HG03520 (cell line): ENCODE data around the gene ATG4C.
"Not testable (repeated sequence)": the region's sequence is repeated elsewhere in the genome, so short reads cannot be mapped to it uniquely, and the experiment has no call there.

Experiments used
- ATAC-seq: cut with Tn5 transposase; IDR thresholded peaks from one replicate; pipeline ENCODE4 v1.9.1; 2021; ENCODE audit warnings: mild to moderate bottlenecking, moderate library complexity; ENCODE audit not compliant: unreplicated experiment

The ATG4C gene

GRCh38 chr1:62783736-62784508 is at the start of gene ATG4C:
ATG4C (plus strand) TSS chr1:62784132; CDS start chr1:62803787, 19,655 bp downstream.
- peak; percentile 97 for ATAC-seq

GRCh38 chr1:62735491-62736171 is 48.3 kb upstream of the ATG4C start:
- no peak for ATAC-seq

- not testable (repeated sequence) for ATAC-seq
Observed at GRCh38 chr1:62740701-62741100, 43.2 kb upstream of the ATG4C start.

GRCh38 chr1:62744611-62745577 is 39.0 kb upstream of the ATG4C start:
- ATAC-seq = no peak

- peak; percentile 46 for ATAC-seq
Observed at GRCh38 chr1:62746086-62746808, 37.7 kb upstream of the ATG4C start.

- ATAC-seq = no peak
Observed at GRCh38 chr1:62746809-62747138, 37.2 kb upstream of the ATG4C start.

GRCh38 chr1:62753031-62753965 is 30.6 kb upstream of the ATG4C start:
- no peak for ATAC-seq

GRCh38 chr1:62754938-62755337 is 29.0 kb upstream of the ATG4C start:
- not testable (repeated sequence) for ATAC-seq

- not testable (repeated sequence) for ATAC-seq
Observed at GRCh38 chr1:62756255-62756884, 27.6 kb upstream of the ATG4C start.

- not testable (repeated sequence) for ATAC-seq
Observed at GRCh38 chr1:62759232-62759875, 24.6 kb upstream of the ATG4C start.

GRCh38 chr1:62760021-62760782 is 23.7 kb upstream of the ATG4C start:
- not testable (repeated sequence) for ATAC-seq

GRCh38 chr1:62761223-62761870 is 22.6 kb upstream of the ATG4C start:
- not testable (repeated sequence) for ATAC-seq

GRCh38 chr1:62762027-62762426 is 21.9 kb upstream of the ATG4C start:
- ATAC-seq = not testable (repeated sequence)

GRCh38 chr1:62765981-62766380 is 18.0 kb upstream of the ATG4C start:
- no peak for ATAC-seq

GRCh38 chr1:62768551-62768950 is 15.4 kb upstream of the ATG4C start:
- not testable (repeated sequence) for ATAC-seq

- no peak for ATAC-seq
Observed at GRCh38 chr1:62772607-62773295, 11.2 kb upstream of the ATG4C start.

GRCh38 chr1:62774006-62774405 is 9.9 kb upstream of the ATG4C start:
- ATAC-seq = no peak
